HG02981 (cell line): ENCODE measurements around the gene CD2.

Experiments
- ATAC-seq: cut with Tn5 transposase; IDR thresholded peaks from one replicate; pipeline ENCODE4 v1.9.1; 2021; ENCODE audit warnings: mild to moderate bottlenecking, moderate library complexity; ENCODE audit not compliant: unreplicated experiment

The CD2 gene

GRCh38 chr1:116817582-116818064, 63.4 kb downstream of the CD2 start:
- ATAC-seq = no peak
